Adipocyte (in vitro differentiated cells): ENCODE results near the gene SORBS2.

Source experiments
- DNase-seq: peaks from one replicate; pipeline ENCODE4 v3.0.0-alpha.2; 2015; ENCODE audit warnings: low read depth
- H3K27me3 ChIP-seq: replicated peaks from 2 replicates; pipeline ENCODE4 v1.7.0; 2013; ENCODE audit warnings: mild to moderate bottlenecking, low read length, moderate library complexity; ENCODE audit not compliant: control insufficient read depth, insufficient read depth
- H3K36me3 ChIP-seq: 2 replicates; pipeline ENCODE4 v1.7.0; 2013; ENCODE audit warnings: low read length, mild to moderate bottlenecking, moderate library complexity; ENCODE audit not compliant: control insufficient read depth, insufficient read depth, severe bottlenecking
- H3K4me1 ChIP-seq: 2 replicates; pipeline ENCODE4 v1.7.0; 2013; ENCODE audit warnings: mild to moderate bottlenecking, low read length, moderate library complexity; ENCODE audit not compliant: control insufficient read depth, insufficient read depth
- H3K4me3 ChIP-seq: 2 replicates; pipeline ENCODE4 v1.7.0; 2013; ENCODE audit warnings: mild to moderate bottlenecking, low read length, moderate library complexity
- H3K9ac ChIP-seq: 2 replicates; pipeline ENCODE4 v1.7.0; 2013; ENCODE audit warnings: mild to moderate bottlenecking, low read length, moderate library complexity
- H3K9me3 ChIP-seq: 2 replicates; pipeline ENCODE4 v1.7.0; 2013; ENCODE audit warnings: mild to moderate bottlenecking, low read length, moderate library complexity; ENCODE audit not compliant: control insufficient read depth

Gene SORBS2

GRCh38 chr4:185538806-185539205 is 273.2 kb downstream of the SORBS2 start:
- no peak for DNase-seq
- Histone ChIP-seq H3K4me1 (peaks cover 6% of the 10 kb centered on the region), H3K4me3 (no peak overlapping the region), H3K27me3 (peaks cover 49% of the 10 kb centered on the region), H3K36me3 (no peaks in the 10 kb centered on the region), H3K9ac (no peak overlapping the region), H3K9me3 (no peaks in the 10 kb centered on the region)

- Histone ChIP-seq H3K9me3 (no peaks in the 10 kb centered on the region), H3K27me3 (peaks cover 38% of the 10 kb centered on the region), H3K36me3 (no peaks in the 10 kb centered on the region), H3K9ac (no peak overlapping the region), H3K4me1 (peaks cover 4% of the 10 kb centered on the region), H3K4me3 (no peak overlapping the region)
- DNase-seq: peak; percentile 49
These were observed 275.6 kb downstream of the SORBS2 start for GRCh38 chr4:185536411-185536709.

- Histone ChIP-seq H3K27me3 (peaks cover 38% of the 10 kb centered on the region), H3K9ac (no peak overlapping the region), H3K4me1 (peaks cover 3% of the 10 kb centered on the region)
These were observed 276.2 kb downstream of the SORBS2 start for GRCh38 chr4:185535612-185536410.

More at GRCh38 chr4:185535612-185536410, 276.2 kb downstream of the SORBS2 start:
- DNase-seq: peak; percentile 15
- Histone ChIP-seq H3K36me3 (no peaks in the 10 kb centered on the region), H3K9me3 (no peaks in the 10 kb centered on the region), H3K4me3 (peak overlapping the region; percentile 77)
